CD14-positive monocyte (primary cell): ENCODE data around the gene LMO7. TPM values are rescaled to one million over a fixed set of nuclear protein-coding genes. Genes with fewer than 3 reads are reported as not detected.

Experiments used
- DNase-seq, 3 donors: peaks; one replicate each; pipeline ENCODE4 v3.0.0-alpha.2; 2011 to 2022
- H2AFZ ChIP-seq: 2 replicates; pipeline ENCODE4 v1.6.0; 2012; ENCODE audit warnings: mild to moderate bottlenecking, low read depth, low read length, inconsistent platforms; ENCODE audit not compliant: insufficient read depth, poor library complexity, severe bottlenecking
- H3K27ac ChIP-seq, 2 donors: 1 replicate in 1 of 2; 2 replicates in 1 of 2; pipeline ENCODE4 v1.5.1; 2012 to 2013; ENCODE audit warnings: low read length in 2 of 2, control low read depth in 1 of 2, inconsistent platforms in 1 of 2, low read depth in 1 of 2, mild to moderate bottlenecking in 1 of 2
- H3K27me3 ChIP-seq, 2 donors: one replicate each; pipeline versions ENCODE4 v1.6.0 to v1.6.1; 2011 to 2013; ENCODE audit warnings: low read length in 2 of 2; ENCODE audit not compliant: control insufficient read depth in 2 of 2, insufficient read depth in 2 of 2
- H3K36me3 ChIP-seq, 2 donors: replicated peaks in 1 of 2; 1 replicate in 1 of 2; 2 replicates in 1 of 2; pipeline versions ENCODE4 v1.5.1 to v1.6.1; 2012 to 2013; ENCODE audit warnings: low read length in 2 of 2, control low read depth in 1 of 2, inconsistent platforms in 1 of 2, mild to moderate bottlenecking in 1 of 2; ENCODE audit not compliant: insufficient read depth in 2 of 2, control insufficient read depth in 1 of 2
- H3K4me1 ChIP-seq, 2 donors: 1 replicate in 1 of 2; 2 replicates in 1 of 2; pipeline versions ENCODE4 v1.5.1 to v1.6.1; 2012 to 2013; ENCODE audit warnings: low read length in 2 of 2, control low read depth in 1 of 2, inconsistent platforms in 1 of 2, mild to moderate bottlenecking in 1 of 2, moderate library complexity in 1 of 2; ENCODE audit not compliant: insufficient read depth in 2 of 2, control insufficient read depth in 1 of 2
- H3K4me2 ChIP-seq: replicated peaks from 2 replicates; pipeline ENCODE3; 2012; ENCODE audit warnings: low read length, moderate library complexity, mild to moderate bottlenecking; ENCODE audit not compliant: poor library complexity, severe bottlenecking; ENCODE audit errors: extremely low read depth
- H3K4me3 ChIP-seq, 3 experiments: fragments of 200-600 bp in 1 of 3; sonication (generic) in 1 of 3; replicated peaks in 1 of 3; 1 replicate in 2 of 3; 2 replicates in 1 of 3; pipeline ENCODE4 v1.5.1; 2011 to 2013; ENCODE audit warnings: low read length in 3 of 3, mild to moderate bottlenecking in 3 of 3, control low read depth in 2 of 3, low read depth in 2 of 3, inconsistent platforms in 1 of 3, moderate library complexity in 1 of 3
- H3K79me2 ChIP-seq: 2 replicates; pipeline ENCODE4 v1.6.0; 2012; ENCODE audit warnings: mild to moderate bottlenecking, control low read depth, inconsistent platforms, low read length, moderate library complexity; ENCODE audit not compliant: insufficient read depth
- H3K9ac ChIP-seq: 2 replicates; pipeline ENCODE4 v1.6.0; 2017; ENCODE audit warnings: low read length, mild to moderate bottlenecking; ENCODE audit not compliant: insufficient read depth, poor library complexity, severe bottlenecking
- H3K9me3 ChIP-seq, 2 donors: replicated peaks in 1 of 2; 1 replicate in 1 of 2; 2 replicates in 1 of 2; pipeline versions ENCODE4 v1.5.1 to v1.6.1; 2012 to 2013; ENCODE audit warnings: low read length in 2 of 2, control low read depth in 1 of 2; ENCODE audit not compliant: control insufficient read depth in 1 of 2, insufficient read depth in 1 of 2
- H4K20me1 ChIP-seq: 2 replicates; pipeline ENCODE4 v1.6.0; 2012; ENCODE audit warnings: mild to moderate bottlenecking, low read length, control low read depth, moderate library complexity; ENCODE audit not compliant: insufficient read depth
- H3K27ac Mint-ChIP-seq, 7 donors: one replicate each; pipeline ENCODE4 v1.8.0; 2020; ENCODE audit warnings: mild to moderate bottlenecking in 7 of 7, mixed read lengths in 7 of 7, moderate library complexity in 6 of 7, inconsistent platforms in 2 of 7
- H3K27me3 Mint-ChIP-seq, 3 donors: one replicate each; pipeline ENCODE4 v1.8.0; 2021 to 2022; ENCODE audit warnings: low read depth in 3 of 3, mild to moderate bottlenecking in 3 of 3, mixed read lengths in 3 of 3, moderate library complexity in 3 of 3, inconsistent platforms in 1 of 3
- H3K36me3 Mint-ChIP-seq, 2 donors: one replicate each; pipeline ENCODE4 v1.8.0; 2020; ENCODE audit warnings: mixed read lengths in 2 of 2, inconsistent platforms in 1 of 2, mild to moderate bottlenecking in 1 of 2
- H3K4me1 Mint-ChIP-seq: one replicate; pipeline ENCODE4 v1.8.0; 2020; ENCODE audit warnings: mild to moderate bottlenecking, mixed read lengths
- H3K4me3 Mint-ChIP-seq, 2 donors: one replicate each; pipeline ENCODE4 v1.8.0; 2020; ENCODE audit warnings: mild to moderate bottlenecking in 2 of 2, mixed read lengths in 2 of 2, moderate library complexity in 1 of 2
- H3K9me3 Mint-ChIP-seq, 7 donors: one replicate each; pipeline ENCODE4 v1.8.0; 2020 to 2022; ENCODE audit warnings: mixed read lengths in 7 of 7, mild to moderate bottlenecking in 6 of 7, moderate library complexity in 6 of 7, inconsistent platforms in 2 of 7
- WGBS: methylation state at CpG from one replicate; pipeline ENCODE4 v1.1.5; 2013; ENCODE audit warnings: missing lambda C conversion rate; ENCODE audit not compliant: insufficient coverage; 5-methylcytosine and 5-hydroxymethylcytosine counted together
- intact Hi-C, 2 donors: fragments of 100-400 bp; cut with micrococcal nuclease; formaldehyde crosslinking; loops; one replicate each; pipeline versions ENCODE4 v1.15.0 to v1.15.1; 2023
- polyA plus RNA-seq, 3 donors: library from polyadenylated mRNA; depleted of rRNA in 1 of 3; unstranded in 2 of 3; stranded (reverse) in 1 of 3; fragments of 300-500 nt in 2 of 3; fragments of >200 nt in 1 of 3; fragmentation: Illumina TruSeq in 2 of 3; gene quantifications; 1 replicate in 2 of 3; 2 replicates in 1 of 3; pipeline ENCODE4 v1.2.3, GENCODE V29; 2012 to 2021
- TF ChIP-seq, protein P1 (sequence below): fragments of 200-600 bp; IDR thresholded peaks from one replicate; pipeline ENCODE4 v1.8.0; 2022; ENCODE audit warnings: antibody characterized with exemption, mild to moderate bottlenecking

Gene LMO7
- polyA plus RNA-seq, 3 donors = 0.79 to 1.6 (median 0.90) TPM

DNA sequence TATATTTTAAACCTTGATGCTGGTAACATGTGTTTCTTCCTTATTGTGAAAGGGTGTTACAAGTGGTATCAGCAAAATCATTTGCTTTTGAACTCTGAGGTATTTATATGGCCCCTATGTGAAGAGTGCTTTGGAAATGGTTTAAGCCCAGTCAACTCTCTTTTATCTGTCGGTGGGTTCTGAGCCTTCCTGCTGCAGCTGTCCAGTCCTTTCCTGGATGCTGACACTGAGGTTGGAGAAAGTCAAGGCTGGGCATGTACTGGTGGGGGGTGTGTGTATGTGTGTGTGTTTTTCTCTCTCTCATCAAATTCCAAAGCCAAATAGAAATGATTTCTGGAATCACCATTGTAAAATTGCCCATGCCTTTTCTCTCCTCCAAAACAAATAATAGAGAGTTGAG, 221.2 kb downstream of the LMO7 start:
- H3K79me2 ChIP-seq = no peaks in the 10 kb centered on the region
- no peak for DNase-seq
- H3K9me3 ChIP-seq = no peaks in the 10 kb centered on the region
- Mint-ChIP-seq H3K36me3 (peaks cover 2 to 8% of the 10 kb centered on the region in 2 donors), H3K4me3 (no peak overlapping the region), H3K9me3 (no peaks in the 10 kb centered on the region), H3K27ac (no peak overlapping the region), H3K27me3 (peaks cover 0 to 1% (median 0%) of the 10 kb centered on the region in 3 donors), H3K4me1 (no peaks in the 10 kb centered on the region)
- intact Hi-C loops = no loop called here
- no peak overlapping the region for H3K9ac ChIP-seq
- H4K20me1 ChIP-seq = no peaks in the 10 kb centered on the region
- TF ChIP-seq, protein P1, sequence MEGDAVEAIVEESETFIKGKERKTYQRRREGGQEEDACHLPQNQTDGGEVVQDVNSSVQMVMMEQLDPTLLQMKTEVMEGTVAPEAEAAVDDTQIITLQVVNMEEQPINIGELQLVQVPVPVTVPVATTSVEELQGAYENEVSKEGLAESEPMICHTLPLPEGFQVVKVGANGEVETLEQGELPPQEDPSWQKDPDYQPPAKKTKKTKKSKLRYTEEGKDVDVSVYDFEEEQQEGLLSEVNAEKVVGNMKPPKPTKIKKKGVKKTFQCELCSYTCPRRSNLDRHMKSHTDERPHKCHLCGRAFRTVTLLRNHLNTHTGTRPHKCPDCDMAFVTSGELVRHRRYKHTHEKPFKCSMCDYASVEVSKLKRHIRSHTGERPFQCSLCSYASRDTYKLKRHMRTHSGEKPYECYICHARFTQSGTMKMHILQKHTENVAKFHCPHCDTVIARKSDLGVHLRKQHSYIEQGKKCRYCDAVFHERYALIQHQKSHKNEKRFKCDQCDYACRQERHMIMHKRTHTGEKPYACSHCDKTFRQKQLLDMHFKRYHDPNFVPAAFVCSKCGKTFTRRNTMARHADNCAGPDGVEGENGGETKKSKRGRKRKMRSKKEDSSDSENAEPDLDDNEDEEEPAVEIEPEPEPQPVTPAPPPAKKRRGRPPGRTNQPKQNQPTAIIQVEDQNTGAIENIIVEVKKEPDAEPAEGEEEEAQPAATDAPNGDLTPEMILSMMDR = no peak
- H3K27ac ChIP-seq = no peak overlapping the region
- no peaks in the 10 kb centered on the region for H3K4me1 ChIP-seq
- no peak overlapping the region for H3K4me2 ChIP-seq
- WGBS = no CpG with 5 or more reads among the region's 1 CpG
- no peaks in the 10 kb centered on the region for H3K27me3 ChIP-seq
- H3K36me3 ChIP-seq = no peaks in the 10 kb centered on the region
- H3K4me3 ChIP-seq = no peak overlapping the region
- H2AFZ ChIP-seq = no peak overlapping the region

DNA sequence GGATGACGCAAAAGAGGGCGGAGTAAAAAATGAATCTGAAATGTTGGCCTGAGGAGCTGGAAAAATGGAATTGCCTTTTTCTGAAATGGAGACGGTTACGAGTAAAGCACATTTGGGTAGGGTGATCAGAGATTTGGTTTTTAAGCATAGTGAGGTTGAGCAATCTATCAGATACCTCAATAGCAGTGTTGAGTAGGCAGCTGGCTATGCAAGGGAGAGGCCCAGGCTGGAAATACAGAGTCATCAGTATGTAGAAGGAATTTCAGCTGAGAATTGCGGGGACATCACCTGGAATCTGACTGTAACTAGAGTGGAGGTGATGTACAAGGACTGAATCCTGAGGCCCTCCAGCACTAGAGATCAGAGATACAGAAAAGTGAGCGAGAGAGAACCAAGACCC, 224.8 kb downstream of the LMO7 start:
- WGBS = 100% methylated on average over 4 of the region's 6 CpGs
- Histone ChIP-seq H3K4me3 (no peak overlapping the region), H3K27me3 (no peaks in the 10 kb centered on the region), H2AFZ (no peak overlapping the region), H3K79me2 (no peaks in the 10 kb centered on the region), H3K36me3 (no peaks in the 10 kb centered on the region), H4K20me1 (no peaks in the 10 kb centered on the region), H3K4me2 (no peak overlapping the region), H3K4me1 (no peaks in the 10 kb centered on the region), H3K9me3 (no peaks in the 10 kb centered on the region), H3K27ac (no peak overlapping the region), H3K9ac (no peak overlapping the region)
- intact Hi-C loops = loop anchor here in 1 of 2 donors (10.0 kb wide), 1 partner anchor 614 kb away; no protein-coding TSS in a partner anchor
- Mint-ChIP-seq H3K9me3 (no peaks in the 10 kb centered on the region), H3K4me3 (no peak overlapping the region), H3K27ac (no peak overlapping the region), H3K27me3 (peaks cover 0 to 2% (median 1%) of the 10 kb centered on the region in 3 donors), H3K4me1 (no peaks in the 10 kb centered on the region), H3K36me3 (peaks cover 2% of the 10 kb centered on the region in 2 donors)
- TF ChIP-seq, protein P1 = no peak
- no peak for DNase-seq
